Thyroid gland (tissue), 4 donors: ENCODE results near the gene DIPK1C. TPM values are rescaled to one million over a fixed set of nuclear protein-coding genes. Genes with fewer than 3 reads are reported as not detected.

Experiments used
- DNase-seq, 2 donors: peaks; one replicate each; pipeline ENCODE4 v3.0.0-alpha.2; 2019
- H3K27ac ChIP-seq, 3 donors: fragments of 200-600 bp; sonication (generic); 1 replicate in 2 of 3; 2 replicates in 1 of 3; pipeline ENCODE4 v1.5.1; 2016 to 2019; ENCODE audit warnings: mild to moderate bottlenecking in 1 of 3, moderate library complexity in 1 of 3
- H3K27me3 ChIP-seq: fragments of 200-600 bp; sonication (generic); one replicate; pipeline ENCODE4 v1.5.1; 2019
- H3K36me3 ChIP-seq, 2 donors: fragments of 200-600 bp; sonication (generic); one replicate each; pipeline ENCODE4 v1.5.1; 2016 to 2019
- H3K4me1 ChIP-seq, 2 donors: fragments of 200-600 bp; sonication (generic); one replicate each; pipeline ENCODE4 v1.5.1; 2017 to 2019
- H3K4me3 ChIP-seq, 3 donors: fragments of 200-600 bp; sonication (generic); replicated peaks in 1 of 3; 1 replicate in 2 of 3; 2 replicates in 1 of 3; pipeline ENCODE4 v1.5.1; 2016; ENCODE audit warnings: mild to moderate bottlenecking in 1 of 3
- H3K9me3 ChIP-seq: fragments of 200-600 bp; sonication (generic); one replicate; pipeline ENCODE4 v1.5.1; 2017
- POLR2A ChIP-seq, 2 donors: fragments of 450-650 bp; IDR thresholded peaks; one replicate each; pipeline ENCODE4 v1.6.1; 2017; ENCODE audit warnings: antibody characterized with exemption in 2 of 2, mild to moderate bottlenecking in 2 of 2, moderate library complexity in 1 of 2
- WGBS, 2 donors: methylation state at CpG; one replicate each; pipeline ENCODE4 v1.1.5; 2017; 5-methylcytosine and 5-hydroxymethylcytosine counted together
- intact Hi-C: fragments of 100-400 bp; cut with DNase I; formaldehyde crosslinking; loops from one replicate; pipeline ENCODE4 v1.15.1; 2023
- total RNA-seq, 4 donors: library from RNA; depleted of rRNA; stranded (reverse); fragments of >200 nt; gene quantifications; one replicate each; pipeline ENCODE4 v1.2.3, GENCODE V29; 2016
- TF ChIP-seq, protein P1 (sequence below), 6 experiments: fragments of 200-600 bp in 3 of 6; fragments of 450-650 bp in 3 of 6; sonication (generic) in 3 of 6; IDR thresholded peaks; one replicate each; pipeline ENCODE4 v1.5.1; 2016 to 2019; ENCODE audit warnings: antibody characterized with exemption in 6 of 6, mild to moderate bottlenecking in 2 of 6, inconsistent platforms in 1 of 6, moderate library complexity in 1 of 6

Gene DIPK1C
- total RNA-seq, 4 donors from 2014 or later, result not detected

DNA sequence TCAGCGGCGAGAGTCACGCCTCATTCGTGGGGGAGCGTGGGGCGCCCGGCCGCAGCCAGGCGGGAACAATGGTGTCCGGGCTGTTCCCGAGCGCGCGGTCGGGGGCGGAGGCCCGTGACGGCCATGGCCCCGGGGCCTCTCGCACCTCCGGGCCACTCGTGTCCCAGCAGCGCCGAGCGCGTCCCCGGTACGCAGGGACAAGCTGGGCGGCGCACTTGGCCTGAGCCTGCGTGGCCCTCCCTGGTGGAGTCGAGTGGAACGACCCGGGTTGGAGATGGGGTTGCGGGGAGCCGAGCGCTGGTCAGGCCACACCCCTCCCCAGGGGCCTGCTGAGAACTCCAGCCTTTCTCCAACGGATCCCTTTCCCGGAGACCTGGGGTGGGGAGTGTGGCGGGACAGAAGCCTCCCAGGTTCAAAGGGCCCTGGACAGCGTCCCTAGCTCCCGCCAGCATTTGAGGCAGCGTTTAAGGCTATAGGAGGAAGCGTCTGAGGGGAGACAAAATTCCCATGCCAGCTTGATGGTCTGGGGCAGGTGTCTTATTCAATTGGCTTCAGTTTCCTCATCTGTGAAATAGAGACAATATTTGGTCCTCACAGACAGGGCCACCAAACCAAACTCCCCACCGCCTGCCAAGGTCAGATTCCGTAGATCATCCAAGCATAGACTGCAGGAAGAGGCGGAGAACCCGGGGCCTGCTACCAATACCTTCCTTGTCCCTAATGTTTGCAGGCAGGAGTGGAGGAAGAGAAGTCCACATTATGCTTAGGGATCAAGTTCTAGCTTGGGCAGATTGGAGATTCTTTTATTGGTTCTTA lies 39.6 kb upstream of the DIPK1C start:
- TF ChIP-seq, protein P1, sequence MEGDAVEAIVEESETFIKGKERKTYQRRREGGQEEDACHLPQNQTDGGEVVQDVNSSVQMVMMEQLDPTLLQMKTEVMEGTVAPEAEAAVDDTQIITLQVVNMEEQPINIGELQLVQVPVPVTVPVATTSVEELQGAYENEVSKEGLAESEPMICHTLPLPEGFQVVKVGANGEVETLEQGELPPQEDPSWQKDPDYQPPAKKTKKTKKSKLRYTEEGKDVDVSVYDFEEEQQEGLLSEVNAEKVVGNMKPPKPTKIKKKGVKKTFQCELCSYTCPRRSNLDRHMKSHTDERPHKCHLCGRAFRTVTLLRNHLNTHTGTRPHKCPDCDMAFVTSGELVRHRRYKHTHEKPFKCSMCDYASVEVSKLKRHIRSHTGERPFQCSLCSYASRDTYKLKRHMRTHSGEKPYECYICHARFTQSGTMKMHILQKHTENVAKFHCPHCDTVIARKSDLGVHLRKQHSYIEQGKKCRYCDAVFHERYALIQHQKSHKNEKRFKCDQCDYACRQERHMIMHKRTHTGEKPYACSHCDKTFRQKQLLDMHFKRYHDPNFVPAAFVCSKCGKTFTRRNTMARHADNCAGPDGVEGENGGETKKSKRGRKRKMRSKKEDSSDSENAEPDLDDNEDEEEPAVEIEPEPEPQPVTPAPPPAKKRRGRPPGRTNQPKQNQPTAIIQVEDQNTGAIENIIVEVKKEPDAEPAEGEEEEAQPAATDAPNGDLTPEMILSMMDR (IDR thresholded peaks at IDR 0.05), result peak in 2 of 6 experiments; percentile 11 to 14
- TF ChIP-seq POLR2A (IDR thresholded peaks at IDR 0.05), result peak in 1 of 2 donors; percentile 17
- Histone ChIP-seq H3K27ac (peak overlapping the region; percentile 90 to 97 (median 90)), H3K4me1 (peaks cover 33 to 46% of the 10 kb centered on the region in 2 donors), H3K9me3 (no peaks in the 10 kb centered on the region), H3K4me3 (peak overlapping the region; percentile 84 to 91 (median 89)), H3K27me3 (no peaks in the 10 kb centered on the region), H3K36me3 (peaks cover 0 to 5% of the 10 kb centered on the region in 2 donors)
- 10 to 24% methylated on average over 5 to 9 of the region's 48 CpGs for WGBS, 2 donors
- intact Hi-C loops, result loop anchor here (5.0 to 10.0 kb wide), 3 partner anchors 98 to 342 kb away; partner anchors contain the start of genes CYB5A and ZNF407
- DNase-seq, result peak; percentile 75 to 79

DNA sequence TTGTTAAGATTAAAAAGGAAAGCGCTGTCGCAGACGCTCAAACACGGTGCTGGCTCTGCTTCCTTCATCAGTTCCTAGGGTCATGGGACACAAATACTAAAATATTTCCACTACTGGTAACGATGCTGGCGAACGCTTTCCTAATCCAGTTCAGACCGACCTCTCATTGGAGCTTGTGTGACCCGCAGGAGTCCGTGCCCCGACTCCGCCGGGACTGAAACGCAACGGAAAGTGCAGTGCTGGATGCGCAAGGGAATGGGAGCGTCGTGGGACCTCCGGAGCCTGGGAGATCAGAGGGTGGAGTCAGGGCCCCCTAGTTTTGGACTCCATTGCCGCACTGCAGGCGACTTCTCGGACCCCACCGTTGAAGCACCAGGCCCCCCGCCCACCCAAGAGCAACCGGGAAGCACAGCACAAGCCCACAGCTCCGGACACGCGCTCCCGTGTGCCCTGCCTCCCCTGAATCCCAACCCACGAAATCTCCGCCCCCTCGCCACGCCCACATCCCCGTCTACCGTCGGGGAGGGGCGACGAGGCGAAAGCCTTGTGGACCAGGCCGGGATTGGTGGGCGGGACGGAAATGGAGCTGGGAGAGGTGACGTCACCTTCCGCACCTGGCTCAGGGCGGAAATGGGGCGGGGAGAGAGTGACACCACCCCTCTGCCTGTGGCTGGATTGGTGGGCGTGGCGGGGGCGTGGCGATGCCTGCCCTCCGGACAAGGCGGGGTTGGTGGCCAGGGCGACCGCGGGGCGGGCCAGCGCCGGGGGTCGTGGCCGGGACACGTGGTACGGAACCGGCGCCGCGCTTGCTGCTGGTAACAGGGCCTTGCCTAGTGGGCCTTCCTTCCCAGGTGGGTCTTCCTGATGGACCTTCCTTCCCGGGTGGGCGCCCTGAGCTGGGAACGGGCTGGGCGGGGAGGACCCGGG lies 38.7 kb upstream of the DIPK1C start, which contains the start of gene CNDP2:
TSS of gene CNDP2 (plus strand) at position 783 of the 927 bp plus-strand sequence. CDS start 3,611 bp downstream, outside the sequence.
- DNase-seq, result peak; percentile 100
- Histone ChIP-seq H3K9me3 (no peaks in the 10 kb centered on the region), H3K4me3 (peak within 1 kb of the TSS; percentile 84 to 91 (median 89)), H3K4me1 (peaks cover 33 to 38% of the 10 kb centered on the region in 2 donors), H3K36me3 (no peaks in the 10 kb centered on the region), H3K27ac (peak within 1 kb of the TSS; percentile 90 to 97 (median 90)), H3K27me3 (no peaks in the 10 kb centered on the region)
- intact Hi-C loops, result loop anchor here (5.0 to 10.0 kb wide), 3 partner anchors 99 to 341 kb away; partner anchors contain the start of genes CYB5A and ZNF407
- peak; percentile 24 to 93 for TF ChIP-seq POLR2A (IDR thresholded peaks at IDR 0.05)
- TF ChIP-seq, protein P1 (IDR thresholded peaks at IDR 0.05), result no peak
- WGBS, 2 donors, result 0 to 1% methylated on average over 16 to 34 of the region's 71 CpGs

DNA sequence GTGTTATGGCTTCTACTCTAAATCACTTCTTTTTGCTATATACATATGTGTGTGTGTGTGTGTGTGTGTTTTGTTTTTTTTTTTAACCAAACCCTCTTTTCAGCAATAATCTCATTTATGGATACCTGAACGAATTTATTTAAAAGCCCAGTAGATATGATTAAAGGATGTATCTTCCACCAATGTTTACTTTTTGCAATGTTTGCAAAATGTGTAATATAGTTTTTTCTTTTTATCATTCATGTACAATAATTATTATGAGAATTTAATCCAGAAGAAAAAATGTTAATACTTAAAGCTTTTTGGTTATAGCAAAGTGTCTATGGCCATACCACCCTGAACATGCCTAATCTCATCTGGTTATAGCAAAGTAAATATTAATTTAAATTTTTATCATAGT lies 37.4 kb upstream of the DIPK1C start:
- H3K4me1 ChIP-seq, result peaks cover 24% of the 10 kb centered on the region in 2 donors
- no peaks in the 10 kb centered on the region for H3K27me3 ChIP-seq
- 78 to 88% methylated on average over 1 of the region's 1 CpG for WGBS, 2 donors
- H3K4me3 ChIP-seq, result no peak overlapping the region
- no peak for DNase-seq
- no peak overlapping the region for H3K27ac ChIP-seq
- H3K36me3 ChIP-seq, result no peaks in the 10 kb centered on the region
- TF ChIP-seq, protein P1 (IDR thresholded peaks at IDR 0.05), result no peak
- TF ChIP-seq POLR2A (IDR thresholded peaks at IDR 0.05), result no peak
- H3K9me3 ChIP-seq, result no peaks in the 10 kb centered on the region
- intact Hi-C loops, result loop anchor here (5.0 to 10.0 kb wide), 3 partner anchors 100 to 340 kb away; partner anchors contain the start of gene ZNF407

DNA sequence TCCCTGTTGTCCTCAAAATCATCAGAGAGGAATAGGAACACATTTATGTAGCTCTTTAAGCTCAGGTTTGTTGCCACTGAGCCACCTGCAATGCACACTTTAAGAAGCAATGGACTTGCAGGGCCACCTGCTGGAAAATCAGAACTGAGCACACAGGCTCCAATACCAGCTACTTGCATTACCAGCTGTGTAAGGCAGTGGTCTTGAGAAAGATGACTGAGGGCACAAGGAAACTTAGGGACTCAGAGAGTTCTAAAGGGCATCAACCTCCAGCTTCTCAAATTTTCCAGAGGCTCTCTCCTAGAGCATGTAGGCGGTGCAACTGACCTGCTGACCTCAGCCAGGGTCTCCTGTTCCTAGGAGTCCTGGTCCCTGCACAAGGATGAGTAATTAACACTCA lies 36.6 kb upstream of the DIPK1C start:
- peak; percentile 48 to 57 for DNase-seq
- WGBS, 2 donors, result 50 to 87% methylated on average over 1 of the region's 1 CpG
- no peak overlapping the region for H3K4me3 ChIP-seq
- H3K4me1 ChIP-seq, result peaks cover 17% of the 10 kb centered on the region in 2 donors
- H3K36me3 ChIP-seq, result no peaks in the 10 kb centered on the region
- H3K27me3 ChIP-seq, result no peaks in the 10 kb centered on the region
- no peak overlapping the region for H3K27ac ChIP-seq
- no peaks in the 10 kb centered on the region for H3K9me3 ChIP-seq
- TF ChIP-seq, protein P1 (IDR thresholded peaks at IDR 0.05), result peak in 4 of 6 experiments; percentile 57 to 75 (median 66)
- TF ChIP-seq POLR2A (IDR thresholded peaks at IDR 0.05), result no peak
- intact Hi-C loops, result loop anchor here (5.0 to 10.0 kb wide), 3 partner anchors 101 to 339 kb away; partner anchors contain the start of gene ZNF407
